Prostate gland (tissue), 2 donors: ENCODE measurements around the gene TRAPPC4.

Experiments
- CTCF ChIP-seq, 4 experiments: fragments of 200-600 bp in 2 of 4; fragments of 450-650 bp in 2 of 4; sonication (generic) in 2 of 4; IDR thresholded peaks; 1 replicate in 3 of 4; 2 replicates in 1 of 4; pipeline ENCODE4 v1.5.1; 2016 to 2019; ENCODE audit warnings: antibody characterized with exemption in 4 of 4, mild to moderate bottlenecking in 2 of 4, moderate library complexity in 2 of 4
- POLR2A ChIP-seq: fragments of 450-650 bp; IDR thresholded peaks from one replicate; pipeline ENCODE4 v1.6.1; 2016; ENCODE audit warnings: antibody characterized with exemption, mild to moderate bottlenecking
- POLR2AphosphoS5 ChIP-seq: sonication (generic); formaldehyde crosslinking; IDR thresholded peaks from one replicate; pipeline ENCODE4 v1.6.1; 2017; ENCODE audit warnings: antibody characterized with exemption

GRCh38 chr11:119031912-119032280 is 13.3 kb downstream of the TRAPPC4 start:
- TF ChIP-seq CTCF (IDR thresholded peaks at IDR 0.05) (no peak), POLR2AphosphoS5 (no peak), POLR2A (no peak)
